PC-9 (cell line): ENCODE results near the gene DBH. TPM values are rescaled to one million over a fixed set of nuclear protein-coding genes. Genes with fewer than 3 reads are reported as not detected.

Experiments used
- BruUV-seq: library from RNA; stranded (reverse); fragments of 400-500 nt; replicated peaks from 2 replicates; lab custom pipeline; 2021; lab: Mats Ljungman, UMichigan
- CTCF ChIA-PET: fragments of 300-600 bp; sonication (Branson Sonifier 250); formaldehyde crosslinking; loops from one replicate; lab custom pipeline; 2022; ENCODE audit warnings: antibody characterized with exemption; lab: Charles Lee
- POLR2A ChIA-PET: fragments of 300-600 bp; sonication (Branson Sonifier 250); formaldehyde crosslinking; loops from one replicate; lab custom pipeline; 2022; ENCODE audit warnings: antibody characterized with exemption; ENCODE audit not compliant: unreplicated experiment; lab: Charles Lee
- DNase-seq, 2 experiments: peaks; one replicate each; pipeline versions ENCODE4 v3.0.0 to v3.0.0-alpha.2; 2015 to 2022; ENCODE audit warnings: mixed read lengths in 1 of 2
- H2AFZ ChIP-seq: fragments of 200-600 bp; sonication (generic); 2 replicates; pipeline ENCODE4 v1.8.1; 2017; ENCODE audit warnings: antibody characterized with exemption
- H3F3A ChIP-seq: fragments of 200-600 bp; sonication (generic); 2 replicates; pipeline ENCODE4 v1.8.1; 2017; ENCODE audit warnings: antibody characterized with exemption, mild to moderate bottlenecking, low read depth; ENCODE audit not compliant: insufficient read depth
- H3K27ac ChIP-seq: fragments of 200-600 bp; sonication (generic); 2 replicates; pipeline ENCODE4 v1.6.1; 2016; ENCODE audit warnings: mixed run types
- H3K27me3 ChIP-seq: fragments of 200-600 bp; sonication (generic); 2 replicates; pipeline ENCODE4 v1.6.1; 2016; ENCODE audit warnings: low read depth, mixed run types; ENCODE audit not compliant: insufficient read depth
- H3K36me3 ChIP-seq: fragments of 200-600 bp; sonication (generic); 2 replicates; pipeline ENCODE4 v1.6.1; 2016; ENCODE audit warnings: low read depth, mixed run types
- H3K4me1 ChIP-seq: fragments of 200-600 bp; sonication (generic); replicated peaks from 2 replicates; pipeline ENCODE4 v1.6.1; 2016; ENCODE audit warnings: mixed run types; ENCODE audit not compliant: insufficient read depth
- H3K4me2 ChIP-seq: fragments of 200-600 bp; sonication (generic); 2 replicates; pipeline ENCODE4 v1.6.1; 2017; ENCODE audit warnings: mixed run types
- H3K4me3 ChIP-seq: fragments of 200-600 bp; sonication (generic); 2 replicates; pipeline ENCODE4 v1.6.1; 2016; ENCODE audit warnings: mixed run types
- H3K79me2 ChIP-seq: fragments of 200-600 bp; sonication (generic); 2 replicates; pipeline ENCODE4 v1.6.1; 2017; ENCODE audit warnings: low read depth, mixed run types
- H3K9me2 ChIP-seq: fragments of 200-600 bp; sonication (generic); 2 replicates; pipeline ENCODE4 v1.8.1; 2017; ENCODE audit warnings: mild to moderate bottlenecking; ENCODE audit not compliant: insufficient read depth
- H3K9me3 ChIP-seq: fragments of 200-600 bp; sonication (generic); 2 replicates; pipeline ENCODE4 v1.8.1; 2016; ENCODE audit warnings: low read depth; ENCODE audit not compliant: insufficient read depth
- H4K20me1 ChIP-seq: fragments of 200-600 bp; sonication (generic); 2 replicates; pipeline ENCODE4 v1.8.1; 2017; ENCODE audit not compliant: insufficient read depth
- CTCF ChIP-seq: fragments of 200-600 bp; sonication (generic); conservative IDR thresholded peaks from 2 replicates; pipeline ENCODE4 v1.6.1; 2017; ENCODE audit warnings: mixed run types, antibody characterized with exemption, mild to moderate bottlenecking, moderate library complexity
- EZH2 ChIP-seq: fragments of 200-600 bp; sonication (generic); IDR thresholded peaks from 2 replicates; pipeline ENCODE4 v1.8.0; 2017; ENCODE audit warnings: antibody characterized with exemption, low read depth
- intact Hi-C: fragments of 100-400 bp; cut with micrococcal nuclease; formaldehyde crosslinking; loops from one replicate; pipeline ENCODE4 v1.10.0; 2022; ENCODE audit not compliant: unreplicated experiment
- total RNA-seq: library from RNA; stranded (reverse); gene quantifications from 2 replicates; pipeline ENCODE4 v1.2.3, GENCODE V29; 2021

DBH gene
- total RNA-seq, 1 experiment from 2014 or later, result not detected

DNA sequence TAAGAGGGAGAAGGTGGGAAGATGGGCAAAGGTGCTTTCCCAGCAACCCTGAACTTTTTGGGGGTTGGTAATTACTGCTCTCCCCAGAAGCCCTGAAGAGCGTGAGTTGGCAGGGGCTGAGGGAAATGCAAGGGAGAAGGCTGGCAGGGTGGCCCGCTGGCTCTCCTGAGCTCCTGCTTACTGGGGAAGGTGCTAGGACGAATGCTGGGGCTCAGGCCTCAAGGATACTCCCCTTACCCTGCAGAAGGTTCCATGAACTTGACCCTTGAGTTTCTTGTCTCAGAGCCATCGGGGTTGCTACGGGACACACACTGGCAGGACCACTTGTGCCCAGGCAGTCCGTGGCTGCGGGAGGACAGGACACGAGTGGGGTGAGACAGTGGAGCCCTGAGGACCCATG is 28.2 kb upstream of the DBH start:
- Histone ChIP-seq H3K36me3 (no peaks in the 10 kb centered on the region), H3K27me3 (peaks cover 92% of the 10 kb centered on the region), H4K20me1 (peaks cover 5% of the 10 kb centered on the region; the same call in 1 of the 2 replicates), H3K4me3 (no peak overlapping the region), H3K79me2 (no peaks in the 10 kb centered on the region), H3K9me2 (no peaks in the 10 kb centered on the region), H3K4me1 (no peaks in the 10 kb centered on the region), H3K9me3 (no peaks in the 10 kb centered on the region), H3K27ac (no peak overlapping the region), H3K4me2 (no peak overlapping the region), H2AFZ (no peak overlapping the region), H3F3A (no peaks in the 10 kb centered on the region)
- intact Hi-C loops, result no loop called here
- no peak for TF ChIP-seq EZH2
- TF ChIP-seq CTCF, result no peak
- POLR2A ChIA-PET, result no interaction called here
- DNase-seq, result no peak
- CTCF ChIA-PET, result no interaction called here
- no TSS peak for BruUV-seq

GRCh38 chr9:133608382-133608781 is 27.8 kb upstream of the DBH start:
- Histone ChIP-seq H3K4me2 (no peak overlapping the region), H3K36me3 (no peaks in the 10 kb centered on the region), H3F3A (no peaks in the 10 kb centered on the region), H3K4me3 (no peak overlapping the region), H3K27me3 (peaks cover 92% of the 10 kb centered on the region), H3K27ac (no peak overlapping the region), H4K20me1 (peaks cover 5% of the 10 kb centered on the region; the same call in 1 of the 2 replicates), H2AFZ (no peak overlapping the region), H3K9me3 (no peaks in the 10 kb centered on the region), H3K79me2 (no peaks in the 10 kb centered on the region), H3K9me2 (no peaks in the 10 kb centered on the region), H3K4me1 (no peaks in the 10 kb centered on the region)
- TF ChIP-seq CTCF, result no peak
- intact Hi-C loops, result no loop called here
- POLR2A ChIA-PET, result no interaction called here
- CTCF ChIA-PET, result no interaction called here
- no peak for DNase-seq
- BruUV-seq, result no TSS peak

GRCh38 chr9:133608889-133609288 is 27.3 kb upstream of the DBH start:
- ChIA-PET POLR2A (no interaction called here), CTCF (no interaction called here)
- H3K27ac ChIP-seq, result no peak overlapping the region
- H2AFZ ChIP-seq, result no peak overlapping the region
- H4K20me1 ChIP-seq, result peaks cover 5% of the 10 kb centered on the region; the same call in 1 of the 2 replicates
- DNase-seq, result no peak
- no peaks in the 10 kb centered on the region for H3K79me2 ChIP-seq
- no TSS peak for BruUV-seq
- H3K27me3 ChIP-seq, result peaks cover 94% of the 10 kb centered on the region
- H3K4me1 ChIP-seq, result no peaks in the 10 kb centered on the region
- TF ChIP-seq EZH2 (no peak), CTCF (no peak)
- intact Hi-C loops, result no loop called here
- H3K36me3 ChIP-seq, result no peaks in the 10 kb centered on the region
- no peaks in the 10 kb centered on the region for H3K9me3 ChIP-seq
- no peak overlapping the region for H3K4me3 ChIP-seq
- H3F3A ChIP-seq, result no peaks in the 10 kb centered on the region
- no peak overlapping the region for H3K4me2 ChIP-seq
- H3K9me2 ChIP-seq, result no peaks in the 10 kb centered on the region
